Measurements from ENCODE around the gene EYA2.
A peak's percentile ranks its signal among the peaks of the same experiment; 100 is the strongest.

The EYA2 gene

GRCh38 chr20:46984405-46984804 is 89.8 kb downstream of the EYA2 start:
- DNase-seq, result no peak

GRCh38 chr20:46985250-46985649 is 90.6 kb downstream of the EYA2 start:
- no peak for DNase-seq

- no peak for DNase-seq
These were observed 91.0 kb downstream of the EYA2 start for GRCh38 chr20:46985671-46986070.

- no peak for DNase-seq
These were observed 92.4 kb downstream of the EYA2 start for GRCh38 chr20:46987001-46987400.

- no peak for DNase-seq
These were observed 95.5 kb downstream of the EYA2 start for GRCh38 chr20:46990017-46990595.

- no peak for DNase-seq
These were observed 96.0 kb downstream of the EYA2 start for GRCh38 chr20:46990596-46991104.

- DNase-seq, result no peak
These were observed 96.5 kb downstream of the EYA2 start for GRCh38 chr20:46991168-46991567.

- peak; percentile 60 for DNase-seq
These were observed 97.4 kb downstream of the EYA2 start for GRCh38 chr20:46991880-46992639.

GRCh38 chr20:46992640-46993035 is 98.0 kb downstream of the EYA2 start:
- DNase-seq, result peak; percentile 78

GRCh38 chr20:46993465-46994095 is 98.9 kb downstream of the EYA2 start:
- no peak for DNase-seq

- peak; percentile 31 for DNase-seq
These were observed 99.7 kb downstream of the EYA2 start for GRCh38 chr20:46994341-46994740.

- DNase-seq, result peak; percentile 93
These were observed 101.0 kb downstream of the EYA2 start for GRCh38 chr20:46995561-46996142.

GRCh38 chr20:46997187-46997586 is 102.5 kb downstream of the EYA2 start:
- DNase-seq, result peak; percentile 13

GRCh38 chr20:46998477-46999240 is 104.0 kb downstream of the EYA2 start:
- DNase-seq, result peak; percentile 36

- DNase-seq, result peak; percentile 43
These were observed 105.3 kb downstream of the EYA2 start for GRCh38 chr20:46999801-47000465.

GRCh38 chr20:47003223-47003622 is 108.6 kb downstream of the EYA2 start:
- DNase-seq, result no peak

- DNase-seq, result no peak
These were observed 109.5 kb downstream of the EYA2 start for GRCh38 chr20:47004179-47004578.

- peak; percentile 69 for DNase-seq
These were observed 113.4 kb downstream of the EYA2 start for GRCh38 chr20:47007826-47008655.

GRCh38 chr20:47008842-47009518 is 114.3 kb downstream of the EYA2 start:
- peak; percentile 85 for DNase-seq

- DNase-seq, result no peak
These were observed 115.1 kb downstream of the EYA2 start for GRCh38 chr20:47009784-47010183.

GRCh38 chr20:47011984-47012383 is 117.3 kb downstream of the EYA2 start:
- no peak for DNase-seq

Data from NCI-H69 (cell line).